SK-N-SH (cell line): ENCODE data around the gene CTU1. TPM values are rescaled to one million over a fixed set of nuclear protein-coding genes. Genes with fewer than 3 reads are reported as not detected.

ENCODE experiments used
- CTCF ChIA-PET: fragments of 300-600, 350-600 bp; formaldehyde crosslinking; extraction: SDS; loops from one replicate; lab custom pipeline; 2021; lab: Yijun Ruan, JAX
- POLR2A ChIA-PET: fragments of 350-600 bp; sonication (Branson Sonifier 250); formaldehyde crosslinking; extraction: SDS; loops from one replicate; lab custom pipeline; 2020; ENCODE audit warnings: antibody characterized with exemption, inconsistent platforms; lab: Yijun Ruan, JAX
- DNase-seq: peaks from one replicate; pipeline ENCODE4 v3.0.0; 2012
- H2AFZ ChIP-seq: fragments of 200-600 bp; sonication (generic); 2 replicates; pipeline ENCODE4 v1.8.1; 2016; ENCODE audit warnings: antibody characterized with exemption, mild to moderate bottlenecking, low read depth
- H3F3A ChIP-seq: fragments of 200-600 bp; sonication (generic); replicated peaks from 2 replicates; pipeline ENCODE3; 2016; ENCODE audit warnings: antibody characterized with exemption, mild to moderate bottlenecking; ENCODE audit not compliant: insufficient read depth
- H3K27ac ChIP-seq, 2 experiments: fragments of 200-500 bp in 1 of 2; fragments of 200-600 bp in 1 of 2; sonication (Bioruptor generic) in 1 of 2; sonication (generic), shearing (Covaris generic) in 1 of 2; 2 replicates each; pipeline versions ENCODE4 v1.5.1 to v1.6.1; 2014 to 2016; ENCODE audit warnings: low read depth in 2 of 2, inconsistent platforms in 1 of 2, low read length in 1 of 2, mild to moderate bottlenecking in 1 of 2, mixed read lengths in 1 of 2
- H3K27me3 ChIP-seq: fragments of 200-600 bp; sonication (generic), shearing (Covaris generic); 2 replicates; pipeline ENCODE4 v1.6.1; 2016; ENCODE audit warnings: mixed run types; ENCODE audit not compliant: insufficient read depth
- H3K36me3 ChIP-seq, 2 experiments: fragments of 200-500 bp in 1 of 2; fragments of 200-600 bp in 1 of 2; sonication (Bioruptor generic) in 1 of 2; sonication (generic) in 1 of 2; replicated peaks in 1 of 2; 2 replicates each; pipeline versions ENCODE3 to v1.5.1; 2014 to 2016; ENCODE audit warnings: low read length in 1 of 2, mild to moderate bottlenecking in 1 of 2; ENCODE audit not compliant: insufficient read depth in 2 of 2, control insufficient read depth in 1 of 2
- H3K4me1 ChIP-seq, 2 experiments: fragments of 200-500 bp in 1 of 2; fragments of 200-600 bp in 1 of 2; sonication (Bioruptor generic) in 1 of 2; sonication (generic), shearing (Covaris generic) in 1 of 2; 2 replicates each; pipeline versions ENCODE4 v1.5.1 to v1.6.1; 2014 to 2016; ENCODE audit warnings: low read depth in 1 of 2, low read length in 1 of 2, mixed run types in 1 of 2; ENCODE audit not compliant: insufficient read depth in 2 of 2, control insufficient read depth in 1 of 2
- H3K4me2 ChIP-seq: fragments of 200-600 bp; sonication (generic), shearing (Covaris generic); 2 replicates; pipeline ENCODE4 v1.6.1; 2017; ENCODE audit warnings: mixed run types
- H3K4me3 ChIP-seq, 2 experiments: fragments of 200-500 bp in 1 of 2; fragments of 200-600 bp in 1 of 2; sonication (Bioruptor generic) in 1 of 2; sonication (generic), shearing (Covaris generic) in 1 of 2; 2 replicates each; pipeline versions ENCODE4 v1.5.1 to v1.8.1; 2014 to 2016; ENCODE audit warnings: low read depth in 2 of 2, inconsistent platforms in 1 of 2, low read length in 1 of 2, mild to moderate bottlenecking in 1 of 2, mixed read lengths in 1 of 2, moderate library complexity in 1 of 2
- H3K79me2 ChIP-seq: fragments of 200-600 bp; sonication (generic); 2 replicates; pipeline ENCODE4 v1.8.1; 2017; ENCODE audit warnings: mild to moderate bottlenecking; ENCODE audit not compliant: insufficient read depth
- H3K9ac ChIP-seq: fragments of 200-600 bp; sonication (generic); 2 replicates; pipeline ENCODE4 v1.6.1; 2017; ENCODE audit warnings: mixed run types
- H3K9me2 ChIP-seq: fragments of 200-600 bp; sonication (generic); 2 replicates; pipeline ENCODE4 v1.6.1; 2017; ENCODE audit warnings: mixed run types
- H3K9me3 ChIP-seq: fragments of 200-600 bp; sonication (generic); 2 replicates; pipeline ENCODE4 v1.6.1; 2017; ENCODE audit warnings: mixed run types, mild to moderate bottlenecking, moderate library complexity
- H4K20me1 ChIP-seq: fragments of 200-600 bp; sonication (generic); 2 replicates; pipeline ENCODE4 v1.6.1; 2017; ENCODE audit warnings: mild to moderate bottlenecking, mixed run types; ENCODE audit not compliant: insufficient read depth
- CHD2 ChIP-seq: fragments of 150-350 bp; IDR thresholded peaks from 2 replicates; pipeline ENCODE4 v1.6.1; 2018; ENCODE audit warnings: low read length; ENCODE audit not compliant: partially characterized antibody
- FOSL2 ChIP-seq: IDR thresholded peaks from 2 replicates; pipeline ENCODE4 v1.4.0; 2012; ENCODE audit warnings: low read depth, mild to moderate bottlenecking, moderate library complexity, borderline replicate concordance
- GABPA ChIP-seq: IDR thresholded peaks from 2 replicates; pipeline ENCODE4 v1.4.0; 2012; ENCODE audit warnings: low read depth, mild to moderate bottlenecking
- GATA2 ChIP-seq: sonication (generic); formaldehyde crosslinking; IDR thresholded peaks from 2 replicates; pipeline ENCODE4 v1.5.0; 2020; ENCODE audit warnings: mild to moderate bottlenecking, missing genetic modification reagents
- JUND ChIP-seq: IDR thresholded peaks from 2 replicates; pipeline ENCODE4 v1.4.0; 2012
- MXI1 ChIP-seq: IDR thresholded peaks from 2 replicates; pipeline ENCODE4 v1.6.1; 2012; ENCODE audit warnings: mild to moderate bottlenecking, low read depth, low read length, improper control_type of control experiment
- NRF1 ChIP-seq: IDR thresholded peaks from 2 replicates; pipeline ENCODE4 v1.6.1; 2012; ENCODE audit warnings: low read depth, mild to moderate bottlenecking, low read length
- POLR2AphosphoS5 ChIP-seq: IDR thresholded peaks from 2 replicates; pipeline ENCODE4 v1.6.1; 2012; ENCODE audit warnings: low read depth, low read length
- RAD21 ChIP-seq: IDR thresholded peaks from 2 replicates; pipeline ENCODE4 v1.6.1; 2012; ENCODE audit warnings: mild to moderate bottlenecking, low read length
- RFX5 ChIP-seq: IDR thresholded peaks from 2 replicates; pipeline ENCODE4 v1.6.1; 2012; ENCODE audit warnings: mild to moderate bottlenecking, improper control_type of control experiment, low read length
- RXRA ChIP-seq: IDR thresholded peaks from 2 replicates; pipeline ENCODE4 v1.4.0; 2012; ENCODE audit warnings: low read depth, mild to moderate bottlenecking, borderline replicate concordance
- TCF12 ChIP-seq: IDR thresholded peaks from 2 replicates; pipeline ENCODE4 v1.4.0; 2012
- TEAD4 ChIP-seq: IDR thresholded peaks from 2 replicates; pipeline ENCODE4 v1.4.0; 2012; ENCODE audit warnings: mild to moderate bottlenecking, borderline replicate concordance; ENCODE audit not compliant: insufficient read depth
- YY1 ChIP-seq: IDR thresholded peaks from 2 replicates; pipeline ENCODE4 v1.4.0; 2012; ENCODE audit warnings: low read depth, mild to moderate bottlenecking
- WGBS: methylation state at CpG from one replicate; pipeline ENCODE4 v1.1.6; 2017; ENCODE audit warnings: low lambda C conversion rate; 5-methylcytosine and 5-hydroxymethylcytosine counted together
- polyA plus RNA-seq, 3 experiments: library from polyadenylated mRNA; depleted of rRNA; stranded (reverse); fragments of >200 nt; gene quantifications; 2 replicates each; pipeline ENCODE4 v1.2.3, GENCODE V29; 2012
- TF ChIP-seq, protein P1 (sequence below): IDR thresholded peaks from 2 replicates; pipeline ENCODE4 v1.4.0; 2012; ENCODE audit warnings: low read depth
- TF ChIP-seq, protein P2 (sequence below): fragments of 150-350 bp; IDR thresholded peaks from 2 replicates; pipeline ENCODE4 v1.6.1; 2017; ENCODE audit warnings: antibody characterized with exemption, low read length, low read depth, borderline replicate concordance
- TF ChIP-seq, protein P3 (sequence below): fragments of 150-350 bp; IDR thresholded peaks from 2 replicates; pipeline ENCODE4 v1.6.1; 2016; ENCODE audit warnings: mild to moderate bottlenecking, low read depth, low read length
- TF ChIP-seq, protein P4 (sequence below): IDR thresholded peaks from 2 replicates; pipeline ENCODE4; 2012
- TF ChIP-seq, protein P5 (sequence below): IDR thresholded peaks from 2 replicates; pipeline ENCODE4 v1.4.0; 2012; ENCODE audit warnings: low read depth, borderline replicate concordance

CTU1 gene
- polyA plus RNA-seq, 1 of the 3 experiments (the other 2 are of a cell fraction) = 8.8 TPM

DNA sequence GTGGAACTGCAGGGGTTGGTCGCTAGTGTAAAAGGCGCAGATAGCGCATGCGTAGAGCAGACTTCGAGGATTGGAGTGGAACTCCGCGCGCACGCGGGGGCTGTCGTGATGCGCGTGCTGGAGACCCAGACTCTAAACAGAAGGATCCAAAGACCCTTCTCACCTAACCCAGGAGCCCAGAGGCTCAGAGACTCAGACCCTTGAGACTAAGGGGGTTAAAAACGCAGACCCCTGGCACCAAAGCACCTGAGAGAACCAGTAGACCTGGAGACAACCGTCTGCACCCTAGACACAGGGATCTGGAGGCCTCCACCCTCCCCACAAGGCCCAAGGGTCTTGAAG is 567 bp upstream of the CTU1 start:
- H3K36me3 ChIP-seq = peaks cover 0 to 8% of the 10 kb centered on the region in 2 experiments
- H3K9me3 ChIP-seq = no peaks in the 10 kb centered on the region
- DNase-seq = no peak
- WGBS = 2% methylated on average over 13 of the region's 15 CpGs
- peak overlapping the region in 1 of 2 experiments; percentile 24; a peak in 1 of 4 replicates for H3K27ac ChIP-seq
- peaks cover 0 to 12% of the 10 kb centered on the region in 2 experiments; a peak in 2 of 4 replicates for H3K4me1 ChIP-seq
- no peaks in the 10 kb centered on the region for H4K20me1 ChIP-seq
- peaks cover 33% of the 10 kb centered on the region for H3K79me2 ChIP-seq
- TF ChIP-seq, protein P1, sequence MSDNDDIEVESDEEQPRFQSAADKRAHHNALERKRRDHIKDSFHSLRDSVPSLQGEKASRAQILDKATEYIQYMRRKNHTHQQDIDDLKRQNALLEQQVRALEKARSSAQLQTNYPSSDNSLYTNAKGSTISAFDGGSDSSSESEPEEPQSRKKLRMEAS = no peak
- TF ChIP-seq NRF1 (no peak; the same call in 1 of the 2 replicates), TEAD4 (no peak), GATA2 (CRISPR knock-in tag) (no peak), POLR2AphosphoS5 (no peak), RAD21 (no peak), GABPA (no peak), YY1 (no peak), RXRA (no peak), JUND (no peak), FOSL2 (no peak), CHD2 (no peak), MXI1 (no peak), RFX5 (no peak), TCF12 (no peak)
- TF ChIP-seq, protein P2, sequence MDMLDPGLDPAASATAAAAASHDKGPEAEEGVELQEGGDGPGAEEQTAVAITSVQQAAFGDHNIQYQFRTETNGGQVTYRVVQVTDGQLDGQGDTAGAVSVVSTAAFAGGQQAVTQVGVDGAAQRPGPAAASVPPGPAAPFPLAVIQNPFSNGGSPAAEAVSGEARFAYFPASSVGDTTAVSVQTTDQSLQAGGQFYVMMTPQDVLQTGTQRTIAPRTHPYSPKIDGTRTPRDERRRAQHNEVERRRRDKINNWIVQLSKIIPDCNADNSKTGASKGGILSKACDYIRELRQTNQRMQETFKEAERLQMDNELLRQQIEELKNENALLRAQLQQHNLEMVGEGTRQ = no peak
- TF ChIP-seq, protein P3, sequence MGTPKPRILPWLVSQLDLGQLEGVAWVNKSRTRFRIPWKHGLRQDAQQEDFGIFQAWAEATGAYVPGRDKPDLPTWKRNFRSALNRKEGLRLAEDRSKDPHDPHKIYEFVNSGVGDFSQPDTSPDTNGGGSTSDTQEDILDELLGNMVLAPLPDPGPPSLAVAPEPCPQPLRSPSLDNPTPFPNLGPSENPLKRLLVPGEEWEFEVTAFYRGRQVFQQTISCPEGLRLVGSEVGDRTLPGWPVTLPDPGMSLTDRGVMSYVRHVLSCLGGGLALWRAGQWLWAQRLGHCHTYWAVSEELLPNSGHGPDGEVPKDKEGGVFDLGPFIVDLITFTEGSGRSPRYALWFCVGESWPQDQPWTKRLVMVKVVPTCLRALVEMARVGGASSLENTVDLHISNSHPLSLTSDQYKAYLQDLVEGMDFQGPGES = no peak
- TF ChIP-seq, protein P4, sequence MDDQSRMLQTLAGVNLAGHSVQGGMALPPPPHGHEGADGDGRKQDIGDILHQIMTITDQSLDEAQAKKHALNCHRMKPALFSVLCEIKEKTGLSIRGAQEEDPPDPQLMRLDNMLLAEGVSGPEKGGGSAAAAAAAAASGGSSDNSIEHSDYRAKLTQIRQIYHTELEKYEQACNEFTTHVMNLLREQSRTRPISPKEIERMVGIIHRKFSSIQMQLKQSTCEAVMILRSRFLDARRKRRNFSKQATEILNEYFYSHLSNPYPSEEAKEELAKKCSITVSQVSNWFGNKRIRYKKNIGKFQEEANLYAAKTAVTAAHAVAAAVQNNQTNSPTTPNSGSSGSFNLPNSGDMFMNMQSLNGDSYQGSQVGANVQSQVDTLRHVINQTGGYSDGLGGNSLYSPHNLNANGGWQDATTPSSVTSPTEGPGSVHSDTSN = no peak
- TF ChIP-seq, protein P5, sequence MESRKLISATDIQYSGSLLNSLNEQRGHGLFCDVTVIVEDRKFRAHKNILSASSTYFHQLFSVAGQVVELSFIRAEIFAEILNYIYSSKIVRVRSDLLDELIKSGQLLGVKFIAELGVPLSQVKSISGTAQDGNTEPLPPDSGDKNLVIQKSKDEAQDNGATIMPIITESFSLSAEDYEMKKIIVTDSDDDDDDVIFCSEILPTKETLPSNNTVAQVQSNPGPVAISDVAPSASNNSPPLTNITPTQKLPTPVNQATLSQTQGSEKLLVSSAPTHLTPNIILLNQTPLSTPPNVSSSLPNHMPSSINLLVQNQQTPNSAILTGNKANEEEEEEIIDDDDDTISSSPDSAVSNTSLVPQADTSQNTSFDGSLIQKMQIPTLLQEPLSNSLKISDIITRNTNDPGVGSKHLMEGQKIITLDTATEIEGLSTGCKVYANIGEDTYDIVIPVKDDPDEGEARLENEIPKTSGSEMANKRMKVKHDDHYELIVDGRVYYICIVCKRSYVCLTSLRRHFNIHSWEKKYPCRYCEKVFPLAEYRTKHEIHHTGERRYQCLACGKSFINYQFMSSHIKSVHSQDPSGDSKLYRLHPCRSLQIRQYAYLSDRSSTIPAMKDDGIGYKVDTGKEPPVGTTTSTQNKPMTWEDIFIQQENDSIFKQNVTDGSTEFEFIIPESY = no peak
- peak overlapping the region; percentile 92 for H2AFZ ChIP-seq
- H3F3A ChIP-seq = no peaks in the 10 kb centered on the region
- peaks cover 19% of the 10 kb centered on the region; the same call in 1 of the 2 replicates for H3K27me3 ChIP-seq
- peak overlapping the region; percentile 71 to 89 for H3K4me3 ChIP-seq
- H3K4me2 ChIP-seq = peak overlapping the region; percentile 91
- ChIA-PET POLR2A (no interaction called here), CTCF (interaction anchor here (0.9 kb wide), 1 partner anchor 12 kb away, joined by 3 read pairs; no protein-coding TSS in a partner anchor)
- H3K9ac ChIP-seq = no peak overlapping the region
- no peaks in the 10 kb centered on the region for H3K9me2 ChIP-seq
